Ecto neural progenitor cell (in vitro differentiated cells): Measurements from ENCODE around the gene TIGD2.

ENCODE experiments used
- DNase-seq: peaks from one replicate; pipeline ENCODE4 v3.0.0-alpha.2; 2018; ENCODE audit warnings: low spot score

The TIGD2 gene

DNA sequence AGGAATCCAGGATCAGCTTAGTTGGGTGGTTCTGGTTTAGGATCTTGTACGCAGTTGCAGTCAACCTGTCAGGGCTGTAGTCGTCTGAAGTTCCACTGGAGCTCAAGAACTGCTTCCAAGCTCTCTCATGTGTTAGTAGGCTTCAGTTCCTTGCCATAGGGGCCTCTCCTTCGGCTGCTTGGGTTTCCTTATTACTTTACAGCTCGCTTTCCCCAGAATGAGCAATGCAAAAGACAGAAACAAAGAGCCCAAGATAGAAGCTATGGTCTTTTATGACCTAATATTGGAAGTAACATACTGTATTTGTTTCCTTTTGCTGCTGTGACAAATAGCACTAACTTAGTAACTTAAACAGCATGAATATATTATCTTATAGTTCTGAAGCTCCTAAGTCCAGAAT is 51.7 kb downstream of the TIGD2 start:
- no peak for DNase-seq

DNA sequence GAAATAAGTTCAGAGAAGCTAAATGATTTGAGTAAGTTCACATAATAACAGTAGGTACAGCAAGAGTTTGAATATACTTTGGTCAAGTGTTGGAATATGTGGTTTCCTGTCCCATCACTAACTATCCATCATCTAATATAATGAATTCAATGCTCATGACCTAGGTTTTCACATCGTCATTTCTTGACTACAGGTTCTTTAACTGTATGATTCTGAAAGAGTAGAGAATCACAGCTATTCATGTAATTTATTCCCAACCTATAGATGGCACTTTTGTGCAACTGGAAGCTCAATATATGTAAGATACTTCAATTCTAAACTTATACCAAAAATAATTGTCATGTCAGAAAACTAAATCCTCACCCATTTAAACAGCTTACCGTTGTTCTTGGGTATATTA is 53.1 kb downstream of the TIGD2 start:
- no peak for DNase-seq
